ENCODE data around the gene KANSL2. TPM values are rescaled to one million over a fixed set of nuclear protein-coding genes. Genes with fewer than 3 reads are reported as not detected.

Gene KANSL2
- total and polyA plus RNA-seq, 9 of the 15 experiments (the other 6 are each of a cell fraction or from before 2014, with no cell fraction given): 41.1 to 89.8 (median 55.4) TPM

- no peak overlapping the region; a peak in 1 of 4 replicates for H3K9ac ChIP-seq (ENCODE audit: insufficient read depth in 1 of 2, low read depth in 2 of 2, low read length in 2 of 2)
- FAIRE-seq: no peak
- CTCF ChIA-PET (ENCODE audit: low intra/inter-chr PET ratio): no interaction called here
- no peak for TF ChIP-seq ZKSCAN8 (CRISPR knock-in tag; IDR thresholded peaks at IDR 0.05)
- no peak for TF ChIP-seq PML (IDR thresholded peaks at IDR 0.05; ENCODE audit: low read length)
- TF ChIP-seq BCOR (IDR thresholded peaks at IDR 0.05): peak; percentile 59
- TF ChIP-seq ADNP (tag; IDR thresholded peaks at IDR 0.05): peak; percentile 88
- TF ChIP-seq KAT2B (IDR thresholded peaks at IDR 0.05; ENCODE audit: low read depth, low read length): no peak
- TF ChIP-seq CUX1 (CRISPR knock-in tag; IDR thresholded peaks at IDR 0.05): no peak
- no peak for TF ChIP-seq FOXO4 (CRISPR knock-in tag; IDR thresholded peaks at IDR 0.05)
- no peak for TF ChIP-seq HNRNPH1 (optimal IDR thresholded peaks at IDR 0.05; ENCODE audit: low read depth, low read length)
- no peak for TF ChIP-seq OTX1 (CRISPR knock-in tag; IDR thresholded peaks at IDR 0.05)
- TF ChIP-seq GTF2A2 (tag; IDR thresholded peaks at IDR 0.05): no peak
- no peak for TF ChIP-seq MCM3 (IDR thresholded peaks at IDR 0.05)
- no peak for TF ChIP-seq MTA2 (IDR thresholded peaks at IDR 0.05; ENCODE audit: low read depth)
- TF ChIP-seq ZNF77 (CRISPR knock-in tag; IDR thresholded peaks at IDR 0.05): no peak
- TF ChIP-seq RBM25 (IDR thresholded peaks at IDR 0.05; ENCODE audit: low read depth, low read length, severe bottlenecking): peak; percentile 94
- no peak for TF ChIP-seq ETS2 (tag; IDR thresholded peaks at IDR 0.05; ENCODE audit: borderline replicate concordance, poor library complexity, severe bottlenecking)
- no peak for TF ChIP-seq ZNF445 (CRISPR knock-in tag; IDR thresholded peaks at IDR 0.05; ENCODE audit: low read depth)
- TF ChIP-seq C11orf30 (IDR thresholded peaks at IDR 0.05; ENCODE audit: low read depth): no peak
- TF ChIP-seq CHD4 (IDR thresholded peaks at IDR 0.05; ENCODE audit: insufficient read depth, insufficient replicate concordance, low read depth, low read length, poor library complexity, severe bottlenecking): peak; percentile 50
- no peak for TF ChIP-seq ZC3H4 (CRISPR knock-in tag; IDR thresholded peaks at IDR 0.05; ENCODE audit: borderline replicate concordance)
Observed at GRCh38 chr12:48682927-48683326, 889 bp upstream of the KANSL2 start.

More at GRCh38 chr12:48682927-48683326, 889 bp upstream of the KANSL2 start:
- in situ Hi-C loops (cut with MboI) (no loop called here), intact Hi-C loops (cut with micrococcal nuclease) (loop anchor here (2.0 kb wide), 1 partner anchor 34 kb away; the partner anchor contains the start of gene CCNT1)
- ATAC-seq: no peak
- peak overlapping the region; percentile 99 for H3K4me3 ChIP-seq
- H3K27ac ChIP-seq (ENCODE audit: extremely low read depth, low read depth, low read length): no peak overlapping the region
- peaks cover 36% of the 10 kb centered on the region for H3K36me3 ChIP-seq (ENCODE audit: control insufficient read depth, insufficient read depth, low read length)
- no peaks in the 10 kb centered on the region for H3K9me1 ChIP-seq (ENCODE audit: control insufficient read depth, insufficient read depth, low read length)
- H3K79me2 ChIP-seq (ENCODE audit: control insufficient read depth, insufficient read depth, low read length): peaks cover 42% of the 10 kb centered on the region
- POLR2A ChIA-PET: interaction anchor here (1.2 to 4.7 kb wide), 6 partner anchors 8 to 583 kb away, joined by 5 to 45 read pairs (median 12); no protein-coding TSS in a partner anchor
- H3K9me3 ChIP-seq (replicated peaks; ENCODE audit: control insufficient read depth, insufficient read depth, low read depth, low read length): no peaks in the 10 kb centered on the region
- no peaks in the 10 kb centered on the region for H4K20me1 ChIP-seq (replicated peaks; ENCODE audit: control insufficient read depth, insufficient read depth, low read length)
- no TSS peak for BruUV-seq (replicated peaks)
- H3K4me1 ChIP-seq (replicated peaks in 1 of 2; ENCODE audit: control insufficient read depth in 2 of 2, insufficient read depth in 2 of 2, low read length in 2 of 2): peaks cover 12 to 24% of the 10 kb centered on the region in 2 experiments; a peak in 4 of 5 replicates
- WGBS (ENCODE audit: insufficient coverage, low coverage, missing lambda C conversion rate): 60% methylated on average over 2 of the region's 2 CpGs
- H3K27me3 ChIP-seq (ENCODE audit: control insufficient read depth in 2 of 2, insufficient read depth in 2 of 2, low read length in 2 of 2): no peaks in the 10 kb centered on the region
- peak overlapping the region; percentile 86; the same call in 1 of the 2 replicates for H3K4me2 ChIP-seq (ENCODE audit: insufficient read depth, low read length)
- H2AFZ ChIP-seq (ENCODE audit: low read depth, low read length): peak overlapping the region; percentile 97
- DNase-seq (ENCODE audit: extremely low read depth in 1 of 4, low spot score in 3 of 4): no peak

Data from K562 (cell line).